ENCODE measurements around the gene MVP.
"Not testable (repeated sequence)": the region's sequence is repeated elsewhere in the genome, so short reads cannot be mapped to it uniquely, and the experiment has no call there.

The MVP gene

GRCh38 chr16:29820271-29820701, at the start of gene MVP:
TSS of gene MVP (plus strand) at chr16:29820462. CDS start at chr16:29830550, 10,088 bp downstream.
- no peak for DNase-seq

- not testable (repeated sequence) for DNase-seq
Measured at GRCh38 chr16:29772330-29772729, 47.9 kb upstream of the MVP start.

GRCh38 chr16:29774730-29775129, 45.5 kb upstream of the MVP start:
- DNase-seq, result no peak

- no peak for DNase-seq
Measured at GRCh38 chr16:29775742-29776408, 44.4 kb upstream of the MVP start.

- DNase-seq, result no peak
Measured at GRCh38 chr16:29777576-29778350, 42.5 kb upstream of the MVP start, which contains the start of gene ZG16. TSS of gene ZG16 (plus strand) at chr16:29778256. CDS start at chr16:29779267, 1,011 bp downstream.

GRCh38 chr16:29779474-29779873, 40.8 kb upstream of the MVP start:
- DNase-seq, result no peak

- not testable (repeated sequence) for DNase-seq
Measured at GRCh38 chr16:29783094-29783953, 36.9 kb upstream of the MVP start.

- no peak for DNase-seq
Measured at GRCh38 chr16:29784157-29784556, 36.1 kb upstream of the MVP start.

GRCh38 chr16:29784901-29785500, 35.3 kb upstream of the MVP start:
- DNase-seq, result peak; percentile 3

- DNase-seq, result not testable (repeated sequence)
Measured at GRCh38 chr16:29787155-29787554, 33.1 kb upstream of the MVP start.

GRCh38 chr16:29789775-29790182, 30.5 kb upstream of the MVP start:
- DNase-seq, result no peak

GRCh38 chr16:29790183-29790948, 29.9 kb upstream of the MVP start, which contains the start of gene KIF22:
TSS of gene KIF22 (plus strand) at chr16:29790751. CDS start at chr16:29790760, 9 bp downstream.
- DNase-seq, result peak; percentile 97

- no peak for DNase-seq
Measured at GRCh38 chr16:29790949-29791844, 29.1 kb upstream of the MVP start.

- no peak for DNase-seq
Measured at GRCh38 chr16:29791845-29792807, 28.1 kb upstream of the MVP start.

GRCh38 chr16:29793153-29793552, 27.1 kb upstream of the MVP start:
- not testable (repeated sequence) for DNase-seq

GRCh38 chr16:29794231-29794710, 26.0 kb upstream of the MVP start:
- DNase-seq, result no peak

- DNase-seq, result no peak
Measured at GRCh38 chr16:29802416-29802935, 17.8 kb upstream of the MVP start.

- no peak for DNase-seq
Measured at GRCh38 chr16:29804020-29804419, 16.2 kb upstream of the MVP start.
